GM19193 (cell line): ENCODE data around the gene TJP3.

Experiments used
- POLR2A ChIP-seq: IDR thresholded peaks from 4 replicates; pipeline ENCODE4 v1.6.1; 2011; ENCODE audit not compliant: insufficient read depth, insufficient read length; ENCODE audit errors: extremely low read depth

TJP3 gene

DNA sequence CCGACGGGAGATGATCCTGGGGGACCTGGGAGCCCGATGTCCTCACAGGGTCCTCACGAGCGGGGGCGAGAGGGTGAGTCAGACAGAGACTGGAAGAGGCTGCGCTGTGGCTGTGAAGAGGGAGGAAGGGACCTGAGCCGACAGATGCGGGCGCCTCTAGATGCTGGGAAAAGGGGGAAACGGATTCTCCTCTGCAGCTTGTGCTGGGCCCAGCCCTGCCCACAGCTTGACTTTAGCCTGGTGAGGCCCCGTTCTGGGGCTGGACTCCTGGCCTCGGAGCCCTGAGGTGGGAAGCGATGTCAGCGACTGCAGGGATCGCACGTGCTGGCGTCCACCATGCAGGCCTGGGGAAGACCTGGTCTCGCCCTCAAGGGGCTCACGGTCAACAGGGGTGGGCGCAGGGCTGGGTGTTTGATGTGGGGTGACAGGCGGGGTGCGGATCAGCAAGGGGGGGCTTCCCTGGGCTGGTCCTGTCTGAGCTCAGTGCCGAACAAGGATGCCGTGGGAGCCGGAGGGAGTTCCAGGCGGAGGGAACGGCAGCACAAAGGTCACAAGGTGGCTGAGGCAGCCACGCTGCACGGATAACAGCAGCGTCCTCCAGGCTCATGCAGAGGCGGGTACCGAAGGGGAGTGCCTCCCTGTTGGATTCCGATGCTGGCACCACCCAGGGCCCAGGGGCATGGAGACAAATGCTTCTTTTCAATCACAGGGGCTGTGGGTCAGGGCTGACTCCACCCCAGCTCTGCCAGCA, 39.7 kb upstream of the TJP3 start:
- no peak for TF ChIP-seq POLR2A

DNA sequence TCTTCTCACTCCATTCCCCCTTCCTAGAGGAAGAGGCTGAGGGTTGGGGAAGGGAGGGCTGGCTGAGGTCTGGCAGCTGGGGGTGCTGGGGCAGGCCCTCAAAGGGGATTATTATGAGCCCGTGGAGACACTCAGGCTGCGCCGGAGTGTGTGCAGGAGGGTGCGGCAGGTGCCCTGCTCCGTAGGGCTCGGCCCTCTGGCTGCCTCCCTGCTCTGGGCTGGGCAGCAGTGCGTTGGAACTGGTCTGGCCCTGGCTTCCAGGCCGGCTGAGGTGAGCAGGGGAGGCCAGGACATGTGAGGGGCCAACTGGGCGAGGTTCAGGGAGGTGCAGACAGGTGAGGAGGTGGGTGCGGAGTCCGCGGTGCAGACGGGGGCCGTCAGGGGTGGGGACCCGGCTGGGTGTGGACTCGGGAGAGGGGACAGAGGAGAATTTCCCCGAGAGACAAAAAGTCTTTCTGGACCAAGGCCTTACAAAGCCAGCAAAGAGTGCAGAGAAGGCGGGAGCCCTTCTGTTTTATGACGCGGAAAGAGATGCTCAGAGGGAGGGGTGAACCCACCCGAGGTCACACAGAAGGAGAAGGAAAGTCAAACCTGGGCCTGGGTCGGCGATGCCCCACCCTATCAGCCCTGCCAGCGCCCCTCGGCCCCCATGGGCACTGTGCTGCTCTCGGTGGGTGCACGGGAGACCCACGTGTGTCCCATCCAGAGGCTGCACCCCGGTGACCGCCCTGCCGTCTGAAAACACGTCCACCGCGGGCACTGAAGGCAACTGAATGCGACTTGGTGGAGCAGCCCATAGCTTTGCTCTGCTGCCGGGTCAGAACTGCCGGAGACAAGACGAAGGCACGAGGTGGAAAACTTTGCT, 38.9 kb upstream of the TJP3 start:
- TF ChIP-seq POLR2A: no peak

DNA sequence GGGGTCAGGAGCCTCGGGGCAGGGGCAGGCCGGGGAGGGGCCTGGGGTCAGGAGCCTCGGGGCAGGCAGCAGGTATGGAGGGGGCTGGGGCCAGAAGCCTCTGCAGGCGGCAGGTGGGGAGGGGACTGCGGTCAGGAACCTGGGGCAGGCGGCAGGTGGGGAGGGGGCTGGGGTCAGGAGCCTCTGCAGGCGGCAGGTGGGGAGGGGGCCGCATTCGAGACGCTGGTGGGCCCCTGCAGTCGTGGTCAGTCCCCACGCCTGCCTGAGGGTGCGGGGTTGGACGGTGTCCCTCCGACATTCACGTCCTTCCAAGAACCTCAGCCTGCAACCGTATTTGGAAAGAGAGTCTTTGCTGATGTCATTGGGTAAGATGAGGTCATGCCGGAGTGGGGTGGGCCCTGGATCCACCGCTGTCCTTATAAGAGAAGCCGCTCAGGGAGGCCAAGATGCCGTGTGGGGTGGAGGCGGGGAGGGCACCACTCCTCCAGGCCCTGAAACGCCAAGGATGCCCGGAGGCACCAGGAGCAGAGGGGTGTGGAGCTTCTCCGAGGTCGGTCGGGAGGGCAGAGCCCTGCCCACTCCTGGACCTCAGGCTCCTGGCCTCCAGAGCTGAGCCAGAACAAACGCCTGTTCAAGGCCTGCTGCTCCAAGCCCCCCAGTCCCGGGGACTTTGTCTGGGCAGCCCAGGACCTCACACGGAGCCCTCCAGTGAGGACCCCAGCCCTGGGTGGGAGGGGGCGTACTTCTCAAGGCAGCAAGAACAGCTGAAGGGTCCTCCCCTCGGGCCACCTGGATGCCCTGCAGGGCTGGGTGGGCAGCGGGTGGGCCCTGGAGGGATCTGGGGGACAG, 38.0 kb upstream of the TJP3 start:
- TF ChIP-seq POLR2A: no peak

DNA sequence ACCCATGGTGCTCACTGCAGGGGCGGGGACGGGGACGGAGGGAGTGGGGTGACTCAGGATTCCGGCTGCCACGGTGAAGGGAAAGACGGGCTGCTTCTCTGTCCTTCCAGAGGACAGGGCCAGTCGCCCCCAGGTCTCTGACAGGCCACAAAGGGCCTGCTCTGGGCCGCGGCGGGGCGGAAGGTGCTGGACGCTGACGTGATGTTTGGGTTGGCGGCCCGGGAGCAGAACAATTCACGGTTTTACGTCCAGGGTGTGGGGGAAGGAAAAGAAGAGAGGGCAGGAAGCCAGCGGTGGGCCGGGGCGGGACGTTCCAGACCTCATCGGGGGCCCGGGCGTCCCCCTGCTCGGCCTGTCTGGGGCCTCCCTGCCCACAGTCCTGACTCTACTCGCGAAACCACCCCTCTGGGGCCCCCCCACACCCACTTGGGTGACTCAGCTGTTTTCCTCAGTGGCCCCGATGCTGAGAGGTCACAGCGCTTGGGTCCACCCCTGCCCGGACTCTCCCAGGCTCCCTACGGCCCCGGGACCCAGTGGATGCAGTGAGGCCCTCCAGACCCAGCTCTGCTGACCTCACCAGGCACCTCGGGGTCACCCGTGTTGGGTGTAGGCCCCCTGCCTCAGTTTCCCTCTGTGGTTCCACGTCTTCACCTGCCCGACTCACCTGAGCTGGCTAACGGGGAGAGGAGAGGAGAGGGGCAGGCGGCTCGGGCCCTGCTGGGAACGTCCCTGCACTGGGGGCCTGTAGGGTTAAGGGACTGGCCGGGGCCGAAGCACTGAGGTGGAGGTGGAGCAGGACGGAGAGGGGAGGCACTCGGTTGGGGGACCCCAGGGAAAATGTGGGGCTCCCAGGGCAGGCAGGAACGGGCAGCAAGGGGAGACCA, 37.1 kb upstream of the TJP3 start:
- TF ChIP-seq POLR2A: no peak

DNA sequence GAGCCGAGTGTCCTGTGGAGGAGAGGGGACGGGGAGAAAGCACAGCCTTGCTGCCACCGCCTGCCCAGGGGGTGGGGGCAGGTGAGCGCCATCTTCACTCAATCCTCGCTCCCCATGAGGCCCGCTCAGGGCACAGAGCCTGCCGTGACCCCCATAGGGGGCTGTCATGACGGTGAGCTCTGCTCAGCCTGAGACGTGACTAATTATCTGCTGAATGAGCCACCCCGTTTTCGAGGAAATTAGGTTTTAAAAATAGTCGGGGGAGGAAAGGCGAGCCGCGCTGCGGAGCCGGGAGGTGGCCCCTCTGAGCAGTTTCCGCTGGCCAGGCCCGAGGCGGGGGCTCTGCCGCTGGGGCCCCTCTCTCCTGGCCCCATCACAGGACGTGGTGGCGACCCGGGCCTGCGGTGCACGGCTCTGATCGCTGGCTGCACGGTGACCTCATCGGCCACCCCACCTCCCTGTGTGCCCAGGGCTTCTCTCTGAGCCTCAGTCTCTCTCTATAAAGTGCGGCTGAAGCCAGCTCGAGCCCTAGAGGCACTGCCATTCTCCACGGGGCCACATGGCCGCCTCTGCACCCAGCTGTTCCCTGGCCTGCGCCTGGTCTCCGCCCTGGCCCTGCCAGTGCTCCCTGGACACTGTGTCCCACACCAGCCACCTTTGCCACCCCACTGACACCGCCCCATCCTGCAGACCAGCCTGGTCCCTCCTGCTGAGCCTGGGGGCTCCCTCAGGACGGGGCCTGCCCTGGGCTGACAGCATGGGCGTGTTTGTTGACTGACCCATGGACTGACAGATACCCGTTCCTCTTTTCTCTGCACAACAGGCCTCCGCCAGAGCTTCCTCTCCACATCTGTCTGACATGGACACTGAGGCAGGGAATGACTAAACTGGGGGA, 36.3 kb upstream of the TJP3 start:
- no peak for TF ChIP-seq POLR2A

DNA sequence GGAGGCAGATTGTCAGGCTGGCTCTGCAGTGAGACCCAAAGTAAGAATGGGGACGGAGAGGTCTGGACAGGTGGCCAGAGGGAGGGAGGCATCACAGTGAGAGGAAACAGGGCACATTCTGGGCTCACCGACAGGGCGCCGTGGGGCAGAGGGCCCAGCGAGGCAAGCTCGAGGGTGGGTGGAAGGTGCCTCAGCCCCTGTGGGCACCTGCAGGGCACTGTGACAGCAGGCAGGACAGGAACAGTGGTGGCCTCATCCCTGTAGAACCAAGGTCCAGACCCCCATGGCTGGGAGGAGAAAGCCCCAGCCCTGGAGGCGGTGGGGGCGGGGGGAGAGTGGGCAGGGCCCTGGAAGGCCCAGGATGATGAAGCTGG, 35.6 kb upstream of the TJP3 start:
- TF ChIP-seq POLR2A: no peak

DNA sequence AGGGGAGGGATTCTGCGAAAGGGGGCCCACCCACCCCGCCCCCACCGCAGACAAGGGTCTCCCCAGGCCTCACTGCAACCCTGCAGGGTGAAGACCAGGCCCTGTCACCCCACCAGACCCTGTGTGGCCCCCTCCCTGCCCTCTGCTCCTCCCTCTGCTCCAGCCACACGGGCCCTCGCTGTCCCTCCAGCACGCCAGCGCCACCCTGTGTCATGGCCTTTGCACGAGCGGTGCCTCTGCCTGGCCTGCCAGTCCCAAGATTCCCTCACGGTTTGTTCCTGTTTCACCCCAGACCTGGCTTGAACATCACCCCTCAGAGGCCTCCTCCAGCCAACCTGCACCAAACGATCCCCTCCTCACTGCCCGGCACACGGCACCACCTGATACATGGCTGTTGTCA, 35.2 kb upstream of the TJP3 start:
- TF ChIP-seq POLR2A: no peak

DNA sequence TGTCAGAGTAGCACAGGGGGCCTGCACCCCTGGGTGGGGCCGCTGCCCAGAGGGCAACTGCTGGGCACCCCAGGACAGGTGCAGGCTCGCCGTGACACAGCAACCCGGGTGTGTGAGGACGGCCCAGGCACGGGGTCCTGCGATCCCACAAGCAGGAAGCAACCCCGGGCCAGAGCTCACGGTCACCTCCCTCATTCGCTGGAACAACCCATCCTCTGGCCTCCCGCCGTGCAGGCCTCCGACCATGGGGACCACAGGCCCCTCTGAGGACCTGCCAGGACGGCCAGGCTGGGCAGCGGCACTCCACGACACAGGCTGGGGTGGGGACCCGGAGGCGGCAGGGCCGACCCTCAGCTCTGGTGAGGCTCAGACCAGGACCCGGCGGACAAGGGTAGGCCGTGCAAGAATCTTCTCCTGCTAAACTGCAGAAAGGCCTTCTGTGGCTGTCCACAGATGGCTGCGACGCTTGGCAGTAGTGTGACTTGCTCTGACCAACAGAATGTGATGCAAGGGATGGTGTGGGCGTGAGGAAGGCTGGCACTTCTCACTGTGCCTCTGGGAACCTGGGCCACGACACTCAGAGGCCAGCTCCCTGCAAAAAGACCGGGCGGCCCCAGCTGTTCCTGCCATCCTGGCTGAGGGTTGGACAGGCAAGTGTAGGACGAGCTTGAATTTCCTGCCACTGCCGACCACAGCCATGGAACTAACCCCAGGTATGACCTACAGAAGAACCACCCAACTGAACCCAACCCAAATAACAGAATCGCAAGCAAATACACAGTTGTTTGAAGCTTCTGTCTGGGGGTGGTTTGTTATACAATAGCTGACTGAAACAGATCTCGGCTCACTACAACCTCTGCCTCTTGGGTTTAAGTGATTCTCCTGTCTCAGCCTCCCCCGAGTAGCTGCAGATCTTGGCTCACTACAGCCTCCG, 34.4 kb upstream of the TJP3 start:
- no peak for TF ChIP-seq POLR2A

DNA sequence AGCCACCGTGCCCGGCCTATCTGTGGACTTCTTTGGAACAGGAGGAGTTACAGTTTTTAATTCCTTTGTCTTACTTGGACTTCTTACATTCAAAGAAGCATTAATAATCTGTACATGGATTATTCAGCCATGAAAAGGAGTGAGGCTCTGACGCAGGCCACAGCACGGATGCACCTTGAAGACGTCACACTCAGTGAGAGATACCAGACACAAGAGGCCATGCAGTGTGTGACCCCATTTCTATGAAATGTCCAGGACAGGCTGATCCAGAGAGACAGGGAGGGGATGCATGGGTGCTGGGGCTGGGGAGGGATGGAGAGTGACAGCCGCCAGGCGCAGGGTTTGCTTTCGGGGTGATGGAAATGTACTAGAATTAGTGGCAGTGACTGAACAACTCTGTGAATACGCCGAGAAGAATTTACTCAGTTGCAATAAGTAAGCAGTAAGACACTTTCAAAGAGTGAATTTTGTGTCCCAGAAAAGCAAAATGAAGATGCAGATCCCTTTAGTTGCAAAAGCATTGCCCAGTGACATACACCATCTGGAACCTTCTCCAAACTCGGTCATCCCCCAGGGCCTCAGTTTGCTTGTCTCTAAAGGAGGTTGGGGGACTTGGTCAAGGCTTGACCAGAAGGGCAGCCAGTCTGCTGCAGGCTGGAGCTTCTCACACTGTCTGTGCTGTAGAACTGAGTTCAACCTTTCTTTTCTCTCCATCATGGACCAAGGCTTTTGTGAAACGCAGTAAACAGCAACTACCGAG, 33.2 kb upstream of the TJP3 start:
- no peak for TF ChIP-seq POLR2A

DNA sequence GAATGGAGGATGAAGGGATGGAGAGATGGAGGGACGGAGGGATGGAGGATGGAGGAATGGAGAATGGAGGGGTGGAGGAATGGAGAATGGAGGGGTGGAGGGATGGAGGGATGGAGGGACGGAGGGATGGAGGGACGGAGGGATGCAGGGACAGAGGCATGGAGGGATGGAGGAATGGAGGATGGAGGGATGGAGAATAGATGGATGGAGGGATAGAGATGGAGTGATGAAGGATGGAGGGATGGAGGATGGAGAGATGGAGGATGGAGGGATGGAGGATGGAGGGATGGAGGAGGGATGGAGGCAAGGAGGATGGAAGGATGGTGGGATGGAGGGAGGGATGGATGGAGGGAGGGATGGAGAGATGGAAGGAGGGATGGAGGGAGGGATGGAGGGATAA, 30.0 kb upstream of the TJP3 start:
- no peak for TF ChIP-seq POLR2A

DNA sequence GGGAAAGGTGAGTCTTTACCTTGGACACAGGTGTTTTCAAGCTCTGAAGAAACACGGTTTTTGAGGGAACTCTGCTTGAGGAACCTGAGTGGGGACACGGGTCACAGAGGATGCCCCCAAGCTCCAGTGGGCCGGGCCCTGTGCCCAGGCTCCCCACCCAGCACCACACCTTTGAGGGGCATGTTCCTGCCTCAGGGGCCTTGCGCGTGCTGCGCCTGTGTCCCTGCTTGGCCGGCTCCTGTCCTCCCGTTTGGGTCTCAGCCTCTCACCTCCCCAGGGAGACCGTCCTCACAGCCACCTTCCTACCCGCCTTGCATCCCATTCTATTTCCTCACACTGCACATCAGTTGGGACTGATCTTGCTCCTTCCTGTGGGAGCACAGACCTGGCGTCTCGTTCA, 29.0 kb upstream of the TJP3 start:
- no peak for TF ChIP-seq POLR2A

DNA sequence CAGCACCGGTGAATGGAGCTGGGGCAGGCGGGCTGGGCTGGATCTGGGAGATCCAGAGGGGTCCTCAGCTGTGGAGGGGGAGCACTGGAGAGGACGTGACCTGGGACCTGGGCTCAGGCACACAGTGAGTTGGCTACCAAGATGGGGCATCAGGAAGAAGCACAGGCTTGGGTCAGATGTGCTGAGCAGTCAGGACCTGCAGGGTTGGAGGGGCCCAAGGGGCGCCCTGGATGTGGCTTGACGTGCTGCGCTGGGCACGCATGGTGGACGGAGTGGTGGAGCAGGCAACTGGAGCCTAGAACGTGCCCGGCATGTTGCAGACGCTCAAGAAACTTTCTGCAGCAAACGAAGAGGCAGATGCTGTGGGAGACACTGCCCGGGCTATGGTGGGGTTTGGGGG, 28.6 kb upstream of the TJP3 start:
- no peak for TF ChIP-seq POLR2A
